Panc1 (cell line): ENCODE measurements around the gene FAM83F.

Experiments used
- CTCF ChIP-seq: fragments of 450-650 bp; IDR thresholded peaks from 2 replicates; pipeline ENCODE4 v1.5.1; 2017; ENCODE audit warnings: mild to moderate bottlenecking
- POLR2AphosphoS5 ChIP-seq: IDR thresholded peaks from 2 replicates; pipeline ENCODE4 v1.6.1; 2012; ENCODE audit warnings: mild to moderate bottlenecking, low read depth, low read length, moderate library complexity
- TCF7L2 ChIP-seq: IDR thresholded peaks from 2 replicates; pipeline ENCODE4 v1.6.1; 2011; ENCODE audit warnings: mild to moderate bottlenecking, low read depth, low read length, inconsistent platforms

DNA sequence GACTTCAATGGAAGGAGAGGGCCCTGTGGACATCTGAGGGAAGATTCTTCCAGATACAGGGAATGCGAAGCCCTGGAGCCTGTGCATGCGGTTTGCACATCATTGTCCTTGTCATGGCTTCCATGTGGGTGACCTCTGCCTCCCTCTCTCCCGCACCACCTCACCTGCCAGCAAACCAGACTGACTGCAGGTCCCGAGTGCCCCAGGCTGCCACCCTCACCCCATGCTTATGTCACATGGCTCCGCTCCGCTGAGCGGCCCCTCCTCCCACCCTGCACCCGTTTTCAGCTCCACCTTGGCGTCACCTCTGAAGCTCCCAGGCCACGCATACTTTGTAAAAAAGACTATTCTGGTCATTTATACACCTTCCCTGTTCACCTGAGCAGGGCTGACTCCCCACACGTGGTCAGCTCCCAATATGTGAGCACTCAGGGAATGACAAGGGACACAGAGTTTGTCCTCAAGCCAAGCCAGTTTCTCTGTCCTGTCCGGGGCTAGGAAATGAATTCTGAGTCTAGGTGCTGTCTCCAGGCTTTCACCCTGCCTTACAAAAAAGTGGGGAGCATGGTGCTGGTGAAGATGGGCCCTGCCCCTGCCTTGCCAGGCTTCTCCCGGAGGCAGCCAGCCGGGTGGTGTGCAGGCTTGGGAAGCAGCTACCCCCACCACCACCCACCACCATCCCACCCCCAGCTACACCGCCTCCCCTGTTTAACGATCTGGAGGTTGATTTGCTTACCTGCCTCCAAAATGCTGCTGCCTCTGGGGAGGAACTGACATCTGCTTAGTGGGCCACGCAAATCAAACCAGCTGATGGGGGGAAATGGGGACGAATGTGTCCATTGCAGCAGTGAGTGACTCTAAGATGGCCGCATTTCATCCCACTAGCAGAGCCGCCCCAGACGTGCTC lies 32.7 kb downstream of the FAM83F start:
- TF ChIP-seq CTCF (no peak), POLR2AphosphoS5 (no peak), TCF7L2 (no peak)
